GM21619 (cell line): ENCODE data around the gene GAB1.
A peak's percentile ranks its signal among the peaks of the same experiment; 100 is the strongest.

Experiments used
- ATAC-seq: cut with Tn5 transposase; IDR thresholded peaks from one replicate; pipeline ENCODE4 v1.9.1; 2021; ENCODE audit not compliant: unreplicated experiment

Gene GAB1

GRCh38 chr4:143336781-143337599 is at the start of gene GAB1:
Gene GAB1 (plus strand): TSS chr4:143336876. CDS start chr4:143337189, 313 bp downstream.
- peak; percentile 67 for ATAC-seq

- ATAC-seq: no peak
Observed at GRCh38 chr4:143287572-143287923, 49.1 kb upstream of the GAB1 start.

- ATAC-seq: no peak
Observed at GRCh38 chr4:143288171-143288570, 48.5 kb upstream of the GAB1 start.

- no peak for ATAC-seq
Observed at GRCh38 chr4:143289370-143289769, 47.3 kb upstream of the GAB1 start.

- no peak for ATAC-seq
Observed at GRCh38 chr4:143291314-143291713, 45.4 kb upstream of the GAB1 start.

GRCh38 chr4:143292858-143293257 is 43.8 kb upstream of the GAB1 start:
- no peak for ATAC-seq

- no peak for ATAC-seq
Observed at GRCh38 chr4:143294310-143294709, 42.4 kb upstream of the GAB1 start.

GRCh38 chr4:143294710-143295275 is 41.9 kb upstream of the GAB1 start:
- no peak for ATAC-seq

GRCh38 chr4:143296397-143297067 is 40.1 kb upstream of the GAB1 start:
- no peak for ATAC-seq

- no peak for ATAC-seq
Observed at GRCh38 chr4:143300860-143301259, 35.8 kb upstream of the GAB1 start.

GRCh38 chr4:143302536-143302935 is 34.1 kb upstream of the GAB1 start:
- no peak for ATAC-seq

- ATAC-seq: no peak
Observed at GRCh38 chr4:143306788-143307187, 29.9 kb upstream of the GAB1 start.

- ATAC-seq: no peak
Observed at GRCh38 chr4:143307531-143307930, 29.1 kb upstream of the GAB1 start.

GRCh38 chr4:143308377-143308776 is 28.3 kb upstream of the GAB1 start:
- ATAC-seq: no peak

- ATAC-seq: no peak
Observed at GRCh38 chr4:143311924-143312323, 24.8 kb upstream of the GAB1 start.

GRCh38 chr4:143313521-143313920 is 23.2 kb upstream of the GAB1 start:
- no peak for ATAC-seq

GRCh38 chr4:143313996-143314395 is 22.7 kb upstream of the GAB1 start:
- ATAC-seq: no peak

- no peak for ATAC-seq
Observed at GRCh38 chr4:143320113-143320512, 16.6 kb upstream of the GAB1 start.

GRCh38 chr4:143326735-143327134 is 9.9 kb upstream of the GAB1 start:
- no peak for ATAC-seq

- no peak for ATAC-seq
Observed at GRCh38 chr4:143329985-143330384, 6.7 kb upstream of the GAB1 start.

- peak; percentile 53 for ATAC-seq
Observed at GRCh38 chr4:143335979-143336780, 496 bp upstream of the GAB1 start.
